GM18502 (cell line): ENCODE data around the gene ADCY2.

ENCODE experiments used
- ATAC-seq: cut with Tn5 transposase; IDR thresholded peaks from one replicate; pipeline ENCODE4 v1.9.1; 2021; ENCODE audit warnings: mild to moderate bottlenecking; ENCODE audit not compliant: unreplicated experiment, poor library complexity

ADCY2 gene

GRCh38 chr5:7577381-7577780 lies 181.4 kb downstream of the ADCY2 start:
- ATAC-seq: no peak

GRCh38 chr5:7578071-7578470 lies 182.1 kb downstream of the ADCY2 start:
- ATAC-seq: no peak

- ATAC-seq: no peak
Observed at GRCh38 chr5:7584749-7585148, 188.8 kb downstream of the ADCY2 start.

- ATAC-seq: no peak
Observed at GRCh38 chr5:7585807-7586206, 189.9 kb downstream of the ADCY2 start.

GRCh38 chr5:7586480-7586879 lies 190.5 kb downstream of the ADCY2 start:
- ATAC-seq: no peak

- ATAC-seq: no peak
Observed at GRCh38 chr5:7589800-7590199, 193.9 kb downstream of the ADCY2 start.

- ATAC-seq: no peak
Observed at GRCh38 chr5:7592910-7593309, 197.0 kb downstream of the ADCY2 start.

GRCh38 chr5:7597059-7597642 lies 201.2 kb downstream of the ADCY2 start:
- ATAC-seq: no peak

- ATAC-seq: no peak
Observed at GRCh38 chr5:7606840-7607465, 211.0 kb downstream of the ADCY2 start.

- no peak for ATAC-seq
Observed at GRCh38 chr5:7608772-7609171, 212.8 kb downstream of the ADCY2 start.

- no peak for ATAC-seq
Observed at GRCh38 chr5:7609726-7610125, 213.8 kb downstream of the ADCY2 start.

GRCh38 chr5:7610531-7611177 lies 214.7 kb downstream of the ADCY2 start:
- ATAC-seq: no peak

- no peak for ATAC-seq
Observed at GRCh38 chr5:7611518-7611917, 215.6 kb downstream of the ADCY2 start.

- ATAC-seq: no peak
Observed at GRCh38 chr5:7615566-7616061, 219.7 kb downstream of the ADCY2 start.

- no peak for ATAC-seq
Observed at GRCh38 chr5:7616897-7617296, 221.0 kb downstream of the ADCY2 start.

GRCh38 chr5:7622498-7622897 lies 226.6 kb downstream of the ADCY2 start:
- ATAC-seq: no peak

GRCh38 chr5:7625740-7626139 lies 229.8 kb downstream of the ADCY2 start:
- no peak for ATAC-seq

GRCh38 chr5:7628248-7628647 lies 232.3 kb downstream of the ADCY2 start:
- no peak for ATAC-seq

GRCh38 chr5:7628820-7629219 lies 232.9 kb downstream of the ADCY2 start:
- ATAC-seq: no peak

- ATAC-seq: no peak
Observed at GRCh38 chr5:7629561-7629960, 233.6 kb downstream of the ADCY2 start.

- ATAC-seq: no peak
Observed at GRCh38 chr5:7634837-7635236, 238.9 kb downstream of the ADCY2 start.

GRCh38 chr5:7638456-7638855 lies 242.5 kb downstream of the ADCY2 start:
- ATAC-seq: no peak
